Measurements from ENCODE around the gene LUZP2. TPM values are rescaled to one million over a fixed set of nuclear protein-coding genes. Genes with fewer than 3 reads are reported as not detected.

LUZP2 gene
- total RNA-seq, 2 experiments from 2014 or later, result not detected

DNA sequence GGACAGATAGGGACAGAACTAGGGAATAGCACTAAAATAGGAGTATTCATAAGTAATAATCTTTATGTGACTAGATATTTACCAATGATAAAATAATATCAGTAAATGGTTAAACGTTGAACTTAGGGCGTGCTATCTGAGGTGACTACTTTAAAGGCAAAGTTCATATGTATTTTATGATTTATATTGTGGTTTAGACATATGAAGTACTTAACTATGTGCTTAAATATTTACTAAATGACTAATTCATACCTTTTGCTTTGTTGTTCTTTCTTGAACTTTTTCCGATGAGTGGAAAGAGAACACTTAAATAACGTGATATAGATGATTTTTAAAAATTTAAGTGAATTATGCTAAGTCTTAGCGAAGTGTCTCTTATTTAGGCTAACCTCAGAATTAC is 14.7 kb downstream of the LUZP2 start:
- no TSS peak for BruUV-seq (replicated peaks)
- no peak overlapping the region for H3K27ac ChIP-seq (ENCODE audit: low read depth, low read length, poor library complexity, severe bottlenecking)
- no peak overlapping the region for H2AFZ ChIP-seq (ENCODE audit: low read length)
- no peaks in the 10 kb centered on the region for H3K9me3 ChIP-seq (ENCODE audit: low read length)
- H3K4me1 ChIP-seq (ENCODE audit: insufficient read depth, low read length, poor library complexity, severe bottlenecking), result no peaks in the 10 kb centered on the region
- no peak overlapping the region for H3K4me3 ChIP-seq (ENCODE audit: low read depth, low read length, poor library complexity, severe bottlenecking)
- no peak overlapping the region for H3K4me2 ChIP-seq (ENCODE audit: low read length)
- no peaks in the 10 kb centered on the region for H4K20me1 ChIP-seq (ENCODE audit: insufficient read depth, low read length)
- no peak for TF ChIP-seq EZH2phosphoT487 (IDR thresholded peaks at IDR 0.05; ENCODE audit: borderline replicate concordance, low read depth, low read length)
- TF ChIP-seq, protein P1, sequence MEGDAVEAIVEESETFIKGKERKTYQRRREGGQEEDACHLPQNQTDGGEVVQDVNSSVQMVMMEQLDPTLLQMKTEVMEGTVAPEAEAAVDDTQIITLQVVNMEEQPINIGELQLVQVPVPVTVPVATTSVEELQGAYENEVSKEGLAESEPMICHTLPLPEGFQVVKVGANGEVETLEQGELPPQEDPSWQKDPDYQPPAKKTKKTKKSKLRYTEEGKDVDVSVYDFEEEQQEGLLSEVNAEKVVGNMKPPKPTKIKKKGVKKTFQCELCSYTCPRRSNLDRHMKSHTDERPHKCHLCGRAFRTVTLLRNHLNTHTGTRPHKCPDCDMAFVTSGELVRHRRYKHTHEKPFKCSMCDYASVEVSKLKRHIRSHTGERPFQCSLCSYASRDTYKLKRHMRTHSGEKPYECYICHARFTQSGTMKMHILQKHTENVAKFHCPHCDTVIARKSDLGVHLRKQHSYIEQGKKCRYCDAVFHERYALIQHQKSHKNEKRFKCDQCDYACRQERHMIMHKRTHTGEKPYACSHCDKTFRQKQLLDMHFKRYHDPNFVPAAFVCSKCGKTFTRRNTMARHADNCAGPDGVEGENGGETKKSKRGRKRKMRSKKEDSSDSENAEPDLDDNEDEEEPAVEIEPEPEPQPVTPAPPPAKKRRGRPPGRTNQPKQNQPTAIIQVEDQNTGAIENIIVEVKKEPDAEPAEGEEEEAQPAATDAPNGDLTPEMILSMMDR (conservative IDR thresholded peaks at IDR 0.05; ENCODE audit: low read length), result no peak
- no peaks in the 10 kb centered on the region for H3K79me2 ChIP-seq (ENCODE audit: insufficient read depth, low read depth, low read length)
- POLR2A ChIA-PET, result no interaction called here
- H3K36me3 ChIP-seq (ENCODE audit: insufficient read depth, low read length), result no peaks in the 10 kb centered on the region
- no peak for DNase-seq (ENCODE audit: low spot score)
- no peaks in the 10 kb centered on the region for H3K9me2 ChIP-seq (ENCODE audit: insufficient read depth, low read length)
- intact Hi-C loops (cut with micrococcal nuclease; ENCODE audit: unreplicated experiment), result no loop called here
- CTCF ChIA-PET (ENCODE audit: unreplicated experiment), result no interaction called here

- Histone ChIP-seq H3K4me1 (ENCODE audit: insufficient read depth, low read length, poor library complexity, severe bottlenecking) (no peaks in the 10 kb centered on the region), H3K36me3 (ENCODE audit: insufficient read depth, low read length) (no peaks in the 10 kb centered on the region), H3K9me3 (ENCODE audit: low read length) (no peaks in the 10 kb centered on the region), H3K9me2 (ENCODE audit: insufficient read depth, low read length) (no peaks in the 10 kb centered on the region), H3K4me3 (ENCODE audit: low read depth, low read length, poor library complexity, severe bottlenecking) (no peak overlapping the region), H3K27ac (ENCODE audit: low read depth, low read length, poor library complexity, severe bottlenecking) (no peak overlapping the region), H3K4me2 (ENCODE audit: low read length) (no peak overlapping the region), H4K20me1 (ENCODE audit: insufficient read depth, low read length) (no peaks in the 10 kb centered on the region), H3K79me2 (ENCODE audit: insufficient read depth, low read depth, low read length) (no peaks in the 10 kb centered on the region), H2AFZ (ENCODE audit: low read length) (no peak overlapping the region)
- CTCF ChIA-PET (ENCODE audit: unreplicated experiment), result no interaction called here
- no TSS peak for BruUV-seq (replicated peaks)
- no peak for DNase-seq (ENCODE audit: low spot score)
- no peak for TF ChIP-seq EZH2phosphoT487 (IDR thresholded peaks at IDR 0.05; ENCODE audit: borderline replicate concordance, low read depth, low read length)
- TF ChIP-seq, protein P1 (conservative IDR thresholded peaks at IDR 0.05; ENCODE audit: low read length), result no peak
- intact Hi-C loops (cut with micrococcal nuclease; ENCODE audit: unreplicated experiment), result no loop called here
- POLR2A ChIA-PET, result interaction anchor here (1.0 kb wide), 1 partner anchor 169 kb away, joined by 3 read pairs; no protein-coding TSS in a partner anchor
Measured at GRCh38 chr11:24513479-24514218, 16.8 kb downstream of the LUZP2 start.

- POLR2A ChIA-PET, result no interaction called here
- intact Hi-C loops (cut with micrococcal nuclease; ENCODE audit: unreplicated experiment), result no loop called here
- BruUV-seq (replicated peaks), result no TSS peak
Measured at GRCh38 chr11:24514219-24514594, 17.4 kb downstream of the LUZP2 start.

More at GRCh38 chr11:24514219-24514594, 17.4 kb downstream of the LUZP2 start:
- Histone ChIP-seq H3K9me3 (ENCODE audit: low read length) (no peaks in the 10 kb centered on the region), H3K4me3 (ENCODE audit: low read depth, low read length, poor library complexity, severe bottlenecking) (no peak overlapping the region), H3K9me2 (ENCODE audit: insufficient read depth, low read length) (no peaks in the 10 kb centered on the region), H4K20me1 (ENCODE audit: insufficient read depth, low read length) (no peaks in the 10 kb centered on the region), H3K79me2 (ENCODE audit: insufficient read depth, low read depth, low read length) (no peaks in the 10 kb centered on the region), H3K27ac (ENCODE audit: low read depth, low read length, poor library complexity, severe bottlenecking) (no peak overlapping the region), H3K36me3 (ENCODE audit: insufficient read depth, low read length) (no peaks in the 10 kb centered on the region), H3K4me1 (ENCODE audit: insufficient read depth, low read length, poor library complexity, severe bottlenecking) (no peaks in the 10 kb centered on the region), H2AFZ (ENCODE audit: low read length) (no peak overlapping the region), H3K4me2 (ENCODE audit: low read length) (no peak overlapping the region)
- CTCF ChIA-PET (ENCODE audit: unreplicated experiment), result no interaction called here
- no peak for DNase-seq (ENCODE audit: low spot score)
- TF ChIP-seq EZH2phosphoT487 (IDR thresholded peaks at IDR 0.05; ENCODE audit: borderline replicate concordance, low read depth, low read length), result no peak
- TF ChIP-seq, protein P1 (conservative IDR thresholded peaks at IDR 0.05; ENCODE audit: low read length), result no peak
